CD4-positive, alpha-beta T cell (primary cell): ENCODE data around the gene FGFRL1. TPM values are rescaled to one million over a fixed set of nuclear protein-coding genes. Genes with fewer than 3 reads are reported as not detected.

Source experiments
- ATAC-seq: fragments of 200-7000 bp; cut with Tn5 transposase; one replicate; pipeline ENCODE4 v1.10.0; 2022; ENCODE audit warnings: mild to moderate bottlenecking; ENCODE audit not compliant: poor library complexity
- CTCF ChIA-PET: fragments of 350-600 bp; sonication (Branson Sonifier 250); formaldehyde crosslinking; loops from one replicate; lab custom pipeline; 2021; ENCODE audit warnings: antibody characterized with exemption, inconsistent platforms; lab: Charles Lee
- POLR2A ChIA-PET: fragments of 350-600 bp; sonication (Branson Sonifier 250); formaldehyde crosslinking; loops from one replicate; lab custom pipeline; 2021; ENCODE audit warnings: antibody characterized with exemption, inconsistent platforms; lab: Charles Lee
- DNase-seq, 14 experiments: peaks; one replicate each; pipeline ENCODE4 v3.0.0-alpha.2; 2013 to 2020; ENCODE audit warnings: mixed read lengths in 2 of 14
- H3K27ac ChIP-seq, 2 donors: one replicate each; pipeline versions ENCODE4 v1.5.1 to v1.7.0; 2013; ENCODE audit warnings: low read length in 2 of 2, low read depth in 1 of 2, mild to moderate bottlenecking in 1 of 2
- H3K27me3 ChIP-seq, 2 experiments: 1 replicate in 1 of 2; 2 replicates in 1 of 2; pipeline versions ENCODE4 v1.6.1 to v1.7.0; 2013; ENCODE audit warnings: low read length in 2 of 2, control low read depth in 1 of 2, mild to moderate bottlenecking in 1 of 2, moderate library complexity in 1 of 2; ENCODE audit not compliant: insufficient read depth in 2 of 2, control insufficient read depth in 1 of 2
- H3K36me3 ChIP-seq: one replicate; pipeline ENCODE4 v1.6.1; 2013; ENCODE audit warnings: low read length, control low read depth; ENCODE audit not compliant: insufficient read depth
- H3K4me1 ChIP-seq: one replicate; pipeline ENCODE4 v1.6.1; 2013; ENCODE audit warnings: low read length, control low read depth; ENCODE audit not compliant: insufficient read depth
- H3K4me3 ChIP-seq: one replicate; pipeline ENCODE4 v1.5.1; 2013; ENCODE audit warnings: mild to moderate bottlenecking, low read length, moderate library complexity
- H3K9me3 ChIP-seq, 2 experiments: 1 replicate in 1 of 2; 2 replicates in 1 of 2; pipeline versions ENCODE4 v1.6.1 to v1.7.0; 2013; ENCODE audit warnings: low read length in 2 of 2, mild to moderate bottlenecking in 2 of 2, control low read depth in 1 of 2, moderate library complexity in 1 of 2; ENCODE audit not compliant: control insufficient read depth in 1 of 2, insufficient read depth in 1 of 2
- H3K27ac Mint-ChIP-seq: one replicate; pipeline ENCODE4 v1.8.0; 2020; ENCODE audit warnings: mixed read lengths
- H3K27me3 Mint-ChIP-seq: one replicate; pipeline ENCODE4 v1.8.0; 2021; ENCODE audit warnings: mixed read lengths
- H3K36me3 Mint-ChIP-seq: one replicate; pipeline ENCODE4 v1.8.0; 2021; ENCODE audit warnings: low read depth, mixed read lengths
- H3K4me1 Mint-ChIP-seq: one replicate; pipeline ENCODE4 v1.8.0; 2021; ENCODE audit warnings: low read depth, mixed read lengths
- H3K4me3 Mint-ChIP-seq: one replicate; pipeline ENCODE4 v1.8.0; 2020; ENCODE audit warnings: mild to moderate bottlenecking, mixed read lengths
- H3K9me3 Mint-ChIP-seq: one replicate; pipeline ENCODE4 v1.8.0; 2020; ENCODE audit warnings: mixed read lengths
- CTCF ChIP-seq: fragments of 200-600 bp; IDR thresholded peaks from one replicate; pipeline ENCODE4 v1.8.0; 2022; ENCODE audit warnings: antibody characterized with exemption, mild to moderate bottlenecking
- intact Hi-C, 2 experiments: fragments of 100-400 bp; cut with DNase I in 1 of 2; cut with micrococcal nuclease in 1 of 2; formaldehyde crosslinking; loops; one replicate each; pipeline versions ENCODE4 v1.15.1 to v1.9.0; 2023 to 2025; cut with DNase I, micrococcal nuclease
- total RNA-seq, 174 experiments: library from RNA in 2 of 174; stranded (reverse) in 2 of 174; gene quantifications; one replicate each; pipeline ENCODE4 v1.2.3 and lab custom pipeline; 2021 to 2026

The FGFRL1 gene
- total RNA-seq, 2 experiments from 2014 or later = 21.8 to 25.0 TPM

- no peaks in the 10 kb centered on the region for H3K4me1 Mint-ChIP-seq
- H3K27ac Mint-ChIP-seq = no peak overlapping the region
- ChIA-PET CTCF (no interaction called here), POLR2A (no interaction called here)
- no peak overlapping the region for H3K27ac ChIP-seq
- no peak overlapping the region for H3K4me3 ChIP-seq
- H3K27me3 ChIP-seq = peaks cover 4 to 6% of the 10 kb centered on the region in 2 experiments
- H3K4me3 Mint-ChIP-seq = no peak overlapping the region
- no peaks in the 10 kb centered on the region for H3K9me3 Mint-ChIP-seq
- H3K4me1 ChIP-seq = no peaks in the 10 kb centered on the region
- no peak for DNase-seq
- H3K27me3 Mint-ChIP-seq = no peaks in the 10 kb centered on the region
- H3K36me3 Mint-ChIP-seq = no peaks in the 10 kb centered on the region
- no peak for ATAC-seq
- intact Hi-C loops = no loop called here
- H3K36me3 ChIP-seq = no peaks in the 10 kb centered on the region
- H3K9me3 ChIP-seq = peaks cover 0 to 7% of the 10 kb centered on the region in 2 experiments
- TF ChIP-seq CTCF = no peak
Observed at GRCh38 chr4:1032861-1033260, 21.4 kb downstream of the FGFRL1 start.

GRCh38 chr4:1033840-1034551 lies 22.6 kb downstream of the FGFRL1 start:
- no peak for TF ChIP-seq CTCF
- DNase-seq (no peak), ATAC-seq (no peak)
- Mint-ChIP-seq H3K27ac (no peak overlapping the region), H3K27me3 (no peaks in the 10 kb centered on the region), H3K36me3 (no peaks in the 10 kb centered on the region), H3K9me3 (no peaks in the 10 kb centered on the region), H3K4me1 (no peaks in the 10 kb centered on the region), H3K4me3 (no peak overlapping the region)
- ChIA-PET POLR2A (no interaction called here), CTCF (no interaction called here)
- Histone ChIP-seq H3K9me3 (peaks cover 0 to 7% of the 10 kb centered on the region in 2 experiments), H3K36me3 (no peaks in the 10 kb centered on the region), H3K4me3 (no peak overlapping the region), H3K4me1 (no peaks in the 10 kb centered on the region), H3K27ac (no peak overlapping the region), H3K27me3 (peaks cover 4 to 6% of the 10 kb centered on the region in 2 experiments)
- intact Hi-C loops = no loop called here

GRCh38 chr4:1035510-1035909 lies 24.1 kb downstream of the FGFRL1 start:
- Histone ChIP-seq H3K9me3 (peaks cover 0 to 7% of the 10 kb centered on the region in 2 experiments), H3K4me3 (no peak overlapping the region), H3K27ac (no peak overlapping the region), H3K36me3 (no peaks in the 10 kb centered on the region), H3K27me3 (peaks cover 4 to 6% of the 10 kb centered on the region in 2 experiments), H3K4me1 (no peaks in the 10 kb centered on the region)
- H3K27me3 Mint-ChIP-seq = no peaks in the 10 kb centered on the region
- intact Hi-C loops = no loop called here
- ChIA-PET POLR2A (no interaction called here), CTCF (no interaction called here)
- H3K9me3 Mint-ChIP-seq = no peaks in the 10 kb centered on the region
- no peak for TF ChIP-seq CTCF
- no peaks in the 10 kb centered on the region for H3K4me1 Mint-ChIP-seq
- no peaks in the 10 kb centered on the region for H3K36me3 Mint-ChIP-seq
- no peak overlapping the region for H3K4me3 Mint-ChIP-seq
- ATAC-seq (no peak), DNase-seq (no peak)
- H3K27ac Mint-ChIP-seq = no peak overlapping the region
